ENCODE data around the gene TBC1D1.

DNA sequence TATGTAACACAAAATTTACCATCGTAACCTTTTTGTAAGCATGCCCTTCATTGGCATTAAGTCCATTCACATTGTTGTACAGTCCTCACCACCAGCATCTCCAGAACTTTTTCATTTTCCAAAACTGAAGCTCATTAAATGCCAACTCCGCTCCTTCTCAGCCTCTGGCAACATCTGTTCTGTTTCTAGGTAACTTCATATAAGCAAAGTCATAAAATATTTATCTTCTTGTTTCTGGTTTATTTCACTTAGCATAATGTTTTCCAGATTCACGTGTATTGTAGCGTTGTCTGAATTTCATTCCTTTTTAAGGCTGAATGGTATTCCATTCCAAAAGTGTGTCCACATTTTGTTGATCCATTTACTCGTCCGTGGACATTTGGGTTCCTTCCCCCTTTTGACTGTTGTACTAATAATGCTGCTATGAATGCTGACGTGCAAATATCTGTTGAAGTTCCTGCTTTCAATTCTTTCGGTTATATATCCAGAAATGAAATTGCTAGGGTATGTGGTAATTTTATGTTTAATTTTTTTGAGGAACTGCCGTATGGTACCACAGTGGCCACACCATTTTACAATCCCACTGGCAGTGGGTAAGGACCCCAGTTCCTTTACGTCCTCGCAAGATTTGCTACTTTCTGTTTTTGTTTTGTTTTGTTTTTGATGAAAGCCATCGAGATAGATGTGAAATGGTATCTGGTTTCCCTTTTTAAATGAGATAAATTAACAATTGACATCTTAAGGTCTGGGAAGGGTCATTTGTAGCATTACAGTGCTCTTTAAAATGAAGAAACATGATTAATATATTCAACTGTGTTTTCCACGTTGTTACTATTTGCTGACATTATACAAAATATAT is 132.7 kb downstream of the TBC1D1 start:
- TF ChIP-seq, protein P1, sequence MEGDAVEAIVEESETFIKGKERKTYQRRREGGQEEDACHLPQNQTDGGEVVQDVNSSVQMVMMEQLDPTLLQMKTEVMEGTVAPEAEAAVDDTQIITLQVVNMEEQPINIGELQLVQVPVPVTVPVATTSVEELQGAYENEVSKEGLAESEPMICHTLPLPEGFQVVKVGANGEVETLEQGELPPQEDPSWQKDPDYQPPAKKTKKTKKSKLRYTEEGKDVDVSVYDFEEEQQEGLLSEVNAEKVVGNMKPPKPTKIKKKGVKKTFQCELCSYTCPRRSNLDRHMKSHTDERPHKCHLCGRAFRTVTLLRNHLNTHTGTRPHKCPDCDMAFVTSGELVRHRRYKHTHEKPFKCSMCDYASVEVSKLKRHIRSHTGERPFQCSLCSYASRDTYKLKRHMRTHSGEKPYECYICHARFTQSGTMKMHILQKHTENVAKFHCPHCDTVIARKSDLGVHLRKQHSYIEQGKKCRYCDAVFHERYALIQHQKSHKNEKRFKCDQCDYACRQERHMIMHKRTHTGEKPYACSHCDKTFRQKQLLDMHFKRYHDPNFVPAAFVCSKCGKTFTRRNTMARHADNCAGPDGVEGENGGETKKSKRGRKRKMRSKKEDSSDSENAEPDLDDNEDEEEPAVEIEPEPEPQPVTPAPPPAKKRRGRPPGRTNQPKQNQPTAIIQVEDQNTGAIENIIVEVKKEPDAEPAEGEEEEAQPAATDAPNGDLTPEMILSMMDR (IDR thresholded peaks at IDR 0.05; ENCODE audit: low read depth, low read length, poor library complexity, severe bottlenecking), result no peak
- TF ChIP-seq EZH2phosphoT487 (IDR thresholded peaks at IDR 0.05; ENCODE audit: borderline replicate concordance, low read length), result no peak

All from DOHH2 (cell line).